HG03060 (cell line): Measurements from ENCODE around the gene FTO.

Experiments
- ATAC-seq: cut with Tn5 transposase; IDR thresholded peaks from one replicate; pipeline ENCODE4 v1.9.1; 2021; ENCODE audit warnings: low read depth, moderate number of reproducible peaks; ENCODE audit not compliant: unreplicated experiment

FTO gene

DNA sequence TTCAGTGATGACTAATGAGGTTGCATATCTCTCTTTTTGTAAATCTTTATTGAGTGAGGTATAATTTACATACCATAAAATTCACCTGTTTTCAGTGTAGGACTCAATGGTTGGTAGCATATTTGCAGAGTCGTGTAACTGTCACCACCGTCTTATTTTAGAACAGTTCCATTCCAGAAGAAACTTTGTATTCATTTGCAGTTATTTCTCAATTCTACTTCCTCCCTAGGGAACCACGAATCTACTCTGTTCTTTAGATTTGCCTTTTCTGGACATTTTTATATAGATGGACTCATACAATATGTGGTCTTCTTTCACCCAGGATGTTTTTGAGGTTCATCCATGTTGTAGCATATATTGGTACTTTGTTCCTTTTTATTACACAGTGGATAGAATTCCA is 3.7 kb downstream of the FTO start:
- no peak for ATAC-seq

DNA sequence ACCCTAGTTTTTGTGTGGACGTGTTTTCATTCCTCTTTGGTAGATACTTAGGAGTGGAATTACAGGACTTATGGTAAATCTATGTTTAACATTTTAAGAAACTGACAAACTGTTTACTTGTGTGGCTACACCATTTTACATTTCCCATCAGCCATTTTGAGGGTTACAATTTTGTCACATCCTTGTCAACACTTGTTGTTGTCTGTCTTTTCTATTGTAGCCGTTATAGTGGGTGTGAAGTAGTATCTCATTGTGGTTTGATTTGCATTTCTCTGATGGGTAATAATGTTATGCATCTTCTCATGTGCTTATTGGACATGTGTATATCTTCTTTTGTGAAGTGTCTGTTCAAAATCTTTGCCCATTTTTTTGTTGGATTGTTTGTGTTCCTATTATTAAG is 4.5 kb downstream of the FTO start:
- no peak for ATAC-seq

DNA sequence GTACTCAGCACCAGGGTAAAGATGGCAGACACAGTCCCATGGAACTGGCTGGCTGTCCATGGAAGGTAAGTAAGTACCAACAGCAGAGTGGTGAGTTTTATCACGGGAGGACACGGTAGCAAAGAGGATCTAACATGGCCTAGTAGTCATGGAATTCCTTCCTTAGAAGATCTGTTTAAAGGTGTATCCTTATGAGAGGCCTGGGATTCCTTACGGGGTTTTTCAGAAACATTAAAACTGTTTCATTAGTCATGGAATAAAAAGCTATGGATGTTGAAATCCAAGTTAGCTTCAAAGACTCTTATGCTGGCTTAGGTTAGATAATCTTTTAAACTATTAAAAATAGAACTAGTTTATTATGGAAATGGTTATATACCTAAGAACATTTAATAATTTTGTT is 7.4 kb downstream of the FTO start:
- ATAC-seq, result no peak

DNA sequence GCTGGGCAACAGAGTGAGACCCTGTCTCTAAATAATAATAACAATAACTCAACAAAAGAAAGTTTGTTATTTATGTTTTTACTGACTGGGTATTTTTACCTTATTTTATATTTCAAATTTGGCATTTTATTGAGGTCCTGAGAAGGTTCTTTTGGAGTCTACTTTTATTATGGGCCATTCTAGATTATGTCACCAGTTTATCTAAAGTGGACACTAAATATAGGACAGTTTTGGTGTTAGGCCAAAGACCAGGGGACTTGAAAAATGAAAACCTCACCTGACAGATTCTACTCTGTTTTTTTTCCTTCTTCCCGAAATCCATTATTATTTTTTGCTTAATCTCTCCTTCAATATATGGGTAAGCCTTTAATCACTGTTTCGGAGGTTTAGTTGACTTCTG is 8.1 kb downstream of the FTO start:
- ATAC-seq, result no peak

DNA sequence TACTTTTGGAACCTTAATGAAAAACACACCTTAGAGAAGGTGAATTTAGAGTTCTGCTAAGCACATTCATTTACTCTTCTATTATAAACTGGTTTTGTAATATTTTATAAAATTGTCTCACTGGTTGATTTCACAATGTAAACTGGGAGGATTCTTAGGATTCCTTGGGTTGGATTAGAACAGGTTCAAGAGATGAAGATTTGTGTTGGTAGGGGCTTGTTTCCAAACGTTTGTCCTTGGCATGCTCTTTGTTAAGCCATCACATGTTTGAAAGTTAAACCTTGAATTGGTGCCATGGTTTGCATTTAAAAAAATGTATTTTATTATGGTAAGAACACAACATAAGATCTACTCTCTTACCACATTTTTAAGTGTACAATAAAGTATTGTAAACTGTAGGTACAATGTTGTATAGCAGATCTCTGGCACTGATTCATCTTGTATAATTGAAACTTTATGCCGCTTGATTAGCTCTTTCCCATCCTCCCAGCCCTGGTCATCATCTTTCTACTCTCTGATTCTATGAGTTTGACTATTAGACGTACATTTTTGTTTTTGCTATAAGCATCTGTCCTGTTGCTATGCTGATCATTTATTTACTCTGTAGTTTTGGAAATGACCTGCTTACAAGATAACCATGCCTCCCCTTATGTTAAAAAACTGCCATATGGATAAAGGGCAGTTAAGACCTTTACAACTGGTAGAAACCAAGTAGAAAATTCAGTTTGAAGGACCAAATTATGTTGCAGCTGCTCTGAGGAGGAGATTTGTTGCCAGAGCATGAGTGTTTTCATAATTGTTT is 9.6 kb downstream of the FTO start:
- ATAC-seq, result no peak

DNA sequence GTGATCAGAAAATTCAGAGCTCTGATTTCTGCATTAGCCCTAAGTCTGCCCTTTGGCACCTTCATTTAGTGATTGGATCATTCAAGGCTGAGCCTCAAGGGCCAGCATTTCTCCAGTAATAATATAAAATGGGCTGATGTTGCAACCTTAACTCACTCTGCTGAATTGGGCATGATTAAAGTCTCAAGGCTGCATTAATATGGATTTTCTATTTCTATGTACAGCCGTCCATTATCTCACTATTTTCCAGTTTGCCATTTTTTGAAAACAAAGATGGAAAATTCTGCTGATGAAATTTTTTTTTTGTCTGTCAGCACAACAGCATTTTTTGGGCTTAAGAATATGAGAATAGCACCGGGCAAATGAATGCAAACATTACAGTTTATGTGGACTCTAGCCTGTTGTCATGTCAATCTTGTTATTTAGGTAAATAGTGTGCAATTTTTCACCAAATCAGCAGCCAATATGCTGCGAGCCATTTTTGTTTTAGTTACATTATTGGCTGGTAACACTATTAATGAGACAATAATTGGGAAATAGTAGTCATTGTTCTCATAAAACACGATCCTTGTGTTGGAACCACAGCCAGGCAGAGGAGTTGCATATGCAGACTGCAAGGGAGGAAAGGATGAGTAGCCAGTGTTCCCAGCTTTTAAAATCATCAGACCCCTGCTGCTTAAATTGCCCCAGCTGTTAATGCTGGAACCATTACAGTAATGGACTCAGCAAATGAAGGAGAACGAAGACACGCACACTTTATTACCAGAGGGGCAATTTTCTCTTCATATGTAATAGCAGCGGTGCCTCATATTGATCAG is 10.5 kb downstream of the FTO start:
- ATAC-seq, result no peak

DNA sequence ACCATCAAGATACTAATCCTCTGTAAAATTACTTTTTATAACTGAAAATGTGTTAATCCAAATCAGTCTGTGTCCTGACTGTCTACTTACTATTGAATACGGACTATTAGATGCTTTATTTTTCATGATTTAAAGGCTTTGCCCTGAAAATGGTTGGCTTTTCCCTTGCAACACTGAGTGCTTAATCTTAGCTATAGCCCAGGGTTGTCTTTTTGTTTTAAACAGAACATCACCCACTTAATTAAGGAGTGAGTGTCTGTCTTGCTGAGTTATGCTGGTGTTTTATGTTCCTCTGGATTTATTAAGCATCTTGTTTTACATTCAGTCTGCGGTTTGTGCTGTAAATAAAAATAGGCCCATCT is 11.0 kb downstream of the FTO start:
- no peak for ATAC-seq

DNA sequence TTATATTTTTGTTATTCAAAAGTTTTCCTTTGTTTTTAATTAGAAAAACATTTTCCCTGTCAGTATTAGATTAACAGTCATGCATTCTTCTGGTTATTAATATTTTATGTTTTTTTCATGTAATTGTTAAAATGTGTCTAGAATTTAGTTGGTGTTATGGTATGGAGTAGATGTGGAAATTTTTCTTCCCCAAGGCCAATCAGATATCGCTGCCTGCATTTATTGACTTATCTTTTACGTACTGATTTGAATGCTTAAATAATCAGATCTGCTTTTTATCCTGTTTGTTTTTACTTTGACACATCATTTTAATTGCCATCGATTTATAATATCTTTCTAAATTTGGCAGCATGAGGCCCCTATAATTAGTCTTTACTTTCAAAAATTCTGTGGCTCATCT is 13.6 kb downstream of the FTO start:
- ATAC-seq, result no peak

DNA sequence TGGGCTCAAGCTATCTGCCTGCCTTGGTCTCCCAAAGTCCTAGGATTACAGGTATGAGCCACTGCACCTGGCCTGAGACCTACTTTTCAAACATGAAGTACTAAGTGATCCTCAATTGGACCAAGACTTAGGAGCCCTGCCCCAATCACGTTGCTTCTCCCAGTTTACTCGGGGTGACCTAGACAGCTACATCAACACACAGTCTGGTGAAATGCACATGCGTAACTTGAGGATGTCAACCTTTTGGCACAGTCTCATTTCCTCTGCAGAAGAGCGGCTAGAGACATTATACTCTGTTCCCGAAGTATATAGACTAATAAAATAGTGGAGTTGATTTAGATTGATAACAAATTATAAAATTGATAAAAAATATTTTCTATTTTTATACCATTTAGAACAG is 17.1 kb downstream of the FTO start:
- no peak for ATAC-seq

DNA sequence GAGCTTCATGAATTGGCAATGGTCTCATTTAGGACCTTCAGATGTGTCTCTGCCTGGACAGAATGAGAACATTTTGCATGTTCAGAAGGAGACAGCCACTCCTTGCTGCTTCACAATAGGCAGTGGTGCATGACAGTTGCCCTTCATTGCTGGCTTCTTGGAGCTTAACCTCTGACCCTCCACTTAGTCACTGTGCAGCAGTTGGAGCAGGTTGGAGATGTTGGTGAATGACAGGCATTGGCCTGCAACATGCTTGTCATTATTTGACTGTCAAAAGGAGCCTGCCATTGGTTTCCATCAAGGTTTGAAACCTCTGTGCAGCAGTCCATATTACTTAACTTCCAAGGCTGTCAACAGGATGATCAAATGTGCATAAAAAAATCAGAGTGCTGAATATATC is 22.7 kb downstream of the FTO start:
- ATAC-seq, result no peak

DNA sequence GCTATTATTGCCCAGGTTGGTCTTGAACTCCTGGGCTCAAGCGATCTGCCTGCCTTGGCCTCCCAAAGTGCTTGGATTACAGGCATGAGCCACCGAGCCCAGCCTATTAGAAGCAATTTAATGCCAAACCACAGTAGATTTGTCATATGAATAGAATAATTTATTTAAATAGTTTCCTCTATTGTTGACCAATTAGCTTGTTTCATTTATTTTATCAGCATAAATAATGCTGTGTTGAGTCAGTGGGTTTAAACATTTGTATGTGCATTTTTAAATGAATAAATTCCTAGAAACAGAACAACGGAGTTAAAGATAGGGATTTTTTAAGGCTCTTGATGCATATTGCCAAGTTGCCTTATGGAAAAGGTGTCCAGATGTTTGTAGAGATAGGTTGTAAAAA is 26.7 kb downstream of the FTO start:
- no peak for ATAC-seq

DNA sequence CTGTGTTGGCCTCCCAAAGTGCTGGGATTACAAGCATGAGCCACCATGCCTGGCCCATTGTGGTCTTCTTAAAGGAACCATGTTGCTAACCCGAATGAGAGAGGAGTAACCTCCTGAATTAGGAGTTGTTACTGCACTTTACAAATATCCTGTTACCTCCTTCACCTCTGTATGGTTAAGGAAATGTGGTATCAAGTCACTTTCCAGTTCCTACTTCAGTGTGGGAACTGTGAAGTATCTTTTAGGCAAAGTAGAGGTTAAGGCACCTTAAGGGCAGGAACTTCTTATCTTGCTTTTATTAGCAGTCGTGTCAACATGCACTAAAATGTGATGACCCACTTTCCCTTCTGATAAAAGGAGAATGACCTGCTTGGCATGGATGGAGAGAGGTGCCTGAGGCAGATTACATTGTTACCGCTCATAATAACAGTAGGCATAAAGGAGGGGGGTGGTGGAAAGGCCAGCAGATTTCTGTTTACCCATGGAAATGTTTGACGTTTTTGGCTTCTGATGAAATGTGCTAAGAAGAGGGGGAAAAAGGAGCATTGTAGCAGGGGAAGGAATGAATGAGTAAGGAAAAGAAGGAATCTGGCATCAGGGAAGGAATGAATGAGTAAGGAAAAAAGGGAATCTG is 28.5 kb downstream of the FTO start:
- no peak for ATAC-seq

DNA sequence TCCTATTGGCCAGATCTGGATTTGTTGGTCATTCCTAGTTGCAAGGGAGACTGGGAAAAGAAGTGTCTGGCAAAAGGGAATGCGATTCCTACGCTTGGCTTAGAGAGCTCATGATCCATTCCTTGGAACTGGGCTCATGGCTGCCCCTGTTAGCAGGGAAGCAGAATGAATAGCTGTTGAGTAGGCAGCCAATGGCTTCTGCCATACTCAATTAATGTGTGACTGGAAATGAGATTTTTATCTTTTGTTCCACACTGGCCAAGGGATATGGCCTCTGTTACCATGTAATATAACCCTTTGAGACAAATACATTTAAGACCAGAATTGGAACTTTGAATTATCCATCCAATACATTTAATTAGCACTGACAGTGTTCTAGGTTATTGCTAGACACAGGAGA is 31.0 kb downstream of the FTO start:
- ATAC-seq, result no peak

DNA sequence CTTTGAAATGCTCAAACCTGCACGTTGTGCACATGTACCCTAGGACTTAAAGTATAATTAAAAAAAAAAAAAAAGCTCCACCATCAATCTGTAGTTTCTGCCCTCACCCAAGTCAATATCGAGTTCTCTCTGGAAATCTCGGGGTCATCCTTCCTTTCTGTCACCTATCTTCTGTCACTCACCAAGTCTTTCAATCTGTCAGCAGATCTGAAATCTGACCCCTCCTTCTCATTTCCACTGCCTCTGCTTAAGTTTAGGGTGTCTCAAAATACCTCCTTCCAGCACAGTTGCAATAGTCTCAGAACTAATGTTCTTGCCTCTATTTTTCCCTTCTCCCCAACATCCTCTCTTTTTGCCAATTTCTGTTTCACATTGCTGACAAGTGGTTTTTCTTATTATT is 32.3 kb downstream of the FTO start:
- no peak for ATAC-seq

DNA sequence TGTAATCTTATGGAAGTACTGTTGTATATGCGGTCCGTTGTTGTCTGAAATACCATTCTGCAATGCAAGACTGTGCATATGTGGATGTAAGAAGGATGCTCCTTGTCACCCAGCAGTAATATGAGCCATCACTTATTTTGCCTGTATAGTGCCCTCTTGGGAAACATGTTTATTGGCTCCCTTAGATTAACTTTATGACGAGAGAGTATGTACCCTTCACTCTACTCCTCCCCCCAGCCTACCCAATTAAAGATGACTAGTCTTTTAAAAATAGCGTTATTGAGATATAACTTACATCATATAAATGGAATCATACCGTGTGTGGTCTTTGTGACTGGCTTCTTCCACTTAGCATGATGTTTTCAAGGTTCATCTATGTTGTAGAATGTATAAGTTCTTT is 33.6 kb downstream of the FTO start:
- no peak for ATAC-seq

DNA sequence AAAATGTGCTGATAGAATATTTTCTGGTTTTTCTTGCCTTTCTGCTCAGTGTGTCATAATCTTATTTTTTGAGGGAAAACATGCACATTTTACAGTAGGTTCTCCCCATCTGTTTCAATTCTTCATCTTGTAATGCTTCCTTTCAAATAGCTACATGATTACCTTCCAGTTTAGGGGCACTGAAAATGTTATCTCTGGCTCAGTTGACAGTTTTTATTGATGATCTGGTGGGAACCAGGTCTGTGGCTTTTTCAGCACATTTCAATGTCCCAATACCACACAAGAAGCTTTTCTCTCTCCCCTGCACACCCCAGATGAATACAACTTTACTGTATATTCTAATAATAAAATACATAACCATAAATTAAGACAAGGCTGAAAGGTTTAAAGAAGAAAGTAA is 36.5 kb downstream of the FTO start:
- no peak for ATAC-seq

DNA sequence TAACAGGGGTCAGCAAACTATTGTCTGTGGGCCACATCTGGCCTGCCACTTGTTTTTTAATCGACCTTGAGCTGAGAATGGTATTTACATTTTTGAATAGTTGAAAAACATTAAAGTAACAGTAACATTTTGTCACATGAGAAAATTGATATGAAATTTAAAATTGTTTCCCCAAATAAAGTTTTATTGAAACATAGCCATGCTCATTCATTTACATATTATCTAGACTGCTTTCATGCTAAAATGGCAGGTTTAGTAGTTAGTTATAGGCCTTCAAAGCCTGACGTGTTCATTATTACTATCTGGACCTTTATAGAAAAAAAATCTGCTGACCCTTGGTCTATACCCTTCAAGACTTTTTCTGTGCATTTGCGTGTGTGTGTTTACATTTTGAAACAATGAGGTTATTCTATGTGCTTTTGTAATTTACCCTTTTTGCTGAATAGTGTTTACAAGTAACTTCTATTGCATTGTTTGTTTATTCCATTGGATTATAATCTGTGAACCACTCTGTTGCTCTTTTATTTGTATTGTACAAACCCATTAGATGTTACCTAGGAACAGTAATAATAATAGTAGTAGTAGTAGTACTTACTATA is 37.1 kb downstream of the FTO start:
- ATAC-seq, result no peak

DNA sequence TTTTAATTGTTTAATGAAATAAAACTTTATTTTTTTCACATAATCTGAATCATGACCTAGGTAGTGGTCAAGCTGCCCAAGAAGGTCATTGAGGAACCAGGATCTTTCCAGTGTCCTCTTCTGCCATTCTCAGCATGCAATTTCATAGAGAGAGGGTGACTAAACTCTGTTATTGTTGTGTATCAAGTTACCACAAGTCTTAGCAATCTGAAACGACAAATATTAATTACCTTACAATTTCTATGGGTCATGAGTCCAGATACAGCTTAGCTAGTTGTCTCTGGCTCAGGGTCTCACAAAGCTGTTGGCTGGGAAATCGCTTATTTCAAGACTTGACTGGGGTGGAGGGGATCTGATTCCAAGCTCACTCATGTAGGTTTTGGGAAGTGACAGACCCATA is 37.6 kb downstream of the FTO start:
- no peak for ATAC-seq

DNA sequence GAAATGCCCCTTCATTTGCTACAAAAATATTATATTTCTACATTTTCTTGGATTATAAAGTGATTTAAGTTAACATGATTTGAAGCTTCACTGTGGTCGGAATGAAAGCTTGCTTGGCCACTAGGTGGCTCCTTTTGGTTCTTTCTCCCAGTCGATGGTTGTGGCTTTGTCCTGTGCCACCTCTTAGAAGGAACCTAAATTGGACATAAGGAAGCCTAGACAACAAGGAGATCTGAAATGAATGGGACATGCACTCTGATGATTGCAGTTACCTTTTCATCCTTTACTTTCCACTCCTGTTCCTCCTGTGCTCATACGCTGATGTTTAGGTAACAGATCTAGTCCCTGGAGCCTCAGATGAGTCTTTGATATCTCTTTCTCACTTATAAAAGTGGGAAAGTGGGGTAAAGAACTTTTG is 39.2 kb downstream of the FTO start:
- no peak for ATAC-seq

DNA sequence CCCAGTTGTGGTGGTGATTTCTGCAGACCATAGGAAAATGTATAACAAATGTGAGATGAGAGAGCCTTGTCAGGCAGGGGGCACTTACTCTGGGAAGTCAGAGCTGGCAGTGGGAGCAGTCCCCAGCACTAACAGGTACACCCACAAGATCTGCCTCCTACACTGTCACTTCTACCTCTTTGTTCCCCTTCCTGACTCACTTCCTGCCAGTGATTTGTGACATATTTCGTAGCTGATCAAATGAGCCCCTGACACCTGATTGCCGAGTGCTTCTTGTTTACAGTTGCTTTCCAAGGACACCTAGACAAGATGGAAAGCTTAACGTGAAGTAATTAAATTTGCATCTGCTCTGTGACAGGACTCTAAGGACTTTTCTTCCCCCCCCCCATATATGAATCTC is 40.5 kb downstream of the FTO start:
- ATAC-seq, result no peak

DNA sequence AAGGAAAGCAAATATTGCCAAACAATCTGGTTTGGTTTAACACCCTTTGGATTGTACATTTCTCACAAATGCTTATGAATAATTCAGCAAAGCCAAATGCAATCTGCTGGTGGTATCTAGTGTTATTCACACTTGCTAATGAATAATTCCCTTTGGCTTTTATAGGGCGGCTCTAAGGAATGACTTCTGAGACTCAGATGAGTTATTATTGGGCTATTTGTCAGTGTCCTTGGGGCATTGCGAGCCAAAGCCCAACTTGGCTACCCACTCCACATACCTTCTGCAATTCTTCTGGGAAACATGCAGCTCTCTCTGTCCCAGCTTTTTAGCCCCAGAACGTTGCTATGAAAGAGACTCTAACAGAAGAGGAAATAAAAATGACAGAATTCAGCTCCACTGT is 41.1 kb downstream of the FTO start:
- ATAC-seq, result no peak
